Liver (tissue), 9 donors: ENCODE measurements around the gene ADA. TPM values are rescaled to one million over a fixed set of nuclear protein-coding genes. Genes with fewer than 3 reads are reported as not detected.

ENCODE experiments used
- DNase-seq: peaks from one replicate; pipeline ENCODE4 v3.0.0-alpha.2; 2017; ENCODE audit warnings: low spot score
- H3K27ac ChIP-seq, 2 donors: one replicate each; pipeline ENCODE4 v1.7.0; 2013; ENCODE audit warnings: inconsistent platforms in 2 of 2, low read length in 2 of 2, control low read depth in 1 of 2, low read depth in 1 of 2, mild to moderate bottlenecking in 1 of 2
- H3K27me3 ChIP-seq, 4 donors: one replicate each; pipeline versions ENCODE4 v1.6.1 to v1.7.0; 2013; ENCODE audit warnings: low read length in 3 of 4, inconsistent platforms in 1 of 4, mild to moderate bottlenecking in 1 of 4, moderate library complexity in 1 of 4; ENCODE audit not compliant: control insufficient read depth in 4 of 4, insufficient read depth in 4 of 4
- H3K36me3 ChIP-seq, 4 donors: one replicate each; pipeline versions ENCODE4 v1.6.1 to v1.7.0; 2013; ENCODE audit warnings: low read length in 3 of 4, mild to moderate bottlenecking in 3 of 4, low read depth in 1 of 4, moderate library complexity in 1 of 4; ENCODE audit not compliant: control insufficient read depth in 4 of 4, insufficient read depth in 3 of 4
- H3K4me1 ChIP-seq, 4 donors: one replicate each; pipeline versions ENCODE4 v1.6.1 to v1.7.0; 2013; ENCODE audit warnings: low read length in 3 of 4, mild to moderate bottlenecking in 3 of 4, moderate library complexity in 1 of 4; ENCODE audit not compliant: control insufficient read depth in 4 of 4, insufficient read depth in 4 of 4
- H3K4me3 ChIP-seq, 3 donors: one replicate each; pipeline versions ENCODE4 v1.6.1 to v1.7.0; 2013; ENCODE audit warnings: low read length in 3 of 3, control low read depth in 1 of 3, low read depth in 1 of 3, mild to moderate bottlenecking in 1 of 3
- H3K9ac ChIP-seq, 2 donors: one replicate each; pipeline ENCODE4 v1.7.0; 2013; ENCODE audit warnings: low read length in 2 of 2, mild to moderate bottlenecking in 2 of 2, moderate library complexity in 2 of 2, control low read depth in 1 of 2, low read depth in 1 of 2
- H3K9me3 ChIP-seq, 4 donors: one replicate each; pipeline versions ENCODE4 v1.6.1 to v1.7.0; 2013; ENCODE audit warnings: low read length in 3 of 4; ENCODE audit not compliant: control insufficient read depth in 4 of 4
- CTCF ChIP-seq: fragments of 150-350 bp; IDR thresholded peaks from 2 replicates; pipeline ENCODE4 v1.5.1; 2017; ENCODE audit warnings: improper control_type of control experiment, low read depth, low read length; ENCODE audit not compliant: missing input control
- EGR1 ChIP-seq, 2 donors: IDR thresholded peaks; 2 replicates each; pipeline ENCODE4 v1.6.1; 2016 to 2018; ENCODE audit warnings: antibody characterized with exemption in 2 of 2, low read depth in 2 of 2
- GABPA ChIP-seq, 2 donors: IDR thresholded peaks in 1 of 2; conservative IDR thresholded peaks in 1 of 2; 2 replicates each; pipeline ENCODE4 v1.6.1; 2016; ENCODE audit warnings: antibody characterized with exemption in 2 of 2, mild to moderate bottlenecking in 1 of 2, moderate library complexity in 1 of 2
- HNF4G ChIP-seq: IDR thresholded peaks from 2 replicates; pipeline ENCODE4 v1.6.1; 2016; ENCODE audit warnings: antibody characterized with exemption
- JUND ChIP-seq, 2 donors: IDR thresholded peaks; 2 replicates each; pipeline ENCODE4 v1.6.1; 2016; ENCODE audit warnings: antibody characterized with exemption in 2 of 2
- MAX ChIP-seq: IDR thresholded peaks from 2 replicates; pipeline ENCODE4 v1.6.1; 2016; ENCODE audit warnings: antibody characterized with exemption
- NR2F2 ChIP-seq: IDR thresholded peaks from 2 replicates; pipeline ENCODE4 v1.6.1; 2016; ENCODE audit warnings: antibody characterized with exemption
- RAD21 ChIP-seq, 2 donors: IDR thresholded peaks; 2 replicates each; pipeline ENCODE4 v1.6.1; 2016; ENCODE audit warnings: antibody characterized with exemption in 2 of 2, mild to moderate bottlenecking in 2 of 2
- RXRA ChIP-seq, 2 donors: IDR thresholded peaks; 2 replicates each; pipeline ENCODE4 v1.6.1; 2017 to 2018; ENCODE audit warnings: antibody characterized with exemption in 2 of 2, mild to moderate bottlenecking in 1 of 2
- SP1 ChIP-seq: IDR thresholded peaks from 2 replicates; pipeline ENCODE4 v1.6.1; 2018; ENCODE audit warnings: antibody characterized with exemption, mild to moderate bottlenecking
- YY1 ChIP-seq: IDR thresholded peaks from 2 replicates; pipeline ENCODE4 v1.6.1; 2016; ENCODE audit warnings: antibody characterized with exemption, mild to moderate bottlenecking
- WGBS: extraction: QIAGEN DNeasy Blood & Tissue Kit; methylation state at CpG from one replicate; pipeline ENCODE4 v1.1.7; 2013; 5-methylcytosine and 5-hydroxymethylcytosine counted together
- polyA plus RNA-seq, 2 donors: library from polyadenylated mRNA; stranded (reverse) in 1 of 2; unstranded in 1 of 2; fragments of 200-250 nt in 1 of 2; fragments of >200 nt in 1 of 2; fragmentation: Nextera tagmentation in 1 of 2; extraction: Ambion mirVana in 1 of 2; gene quantifications; one replicate each; pipeline versions ENCODE4 v1.2.1 to v1.2.3, GENCODE V29; 2013 to 2015
- total RNA-seq, 2 donors: library from RNA; depleted of rRNA; stranded (reverse); fragments of >200 nt; gene quantifications; one replicate each; pipeline ENCODE4 v1.2.3, GENCODE V29; 2014
- TF ChIP-seq, protein P1 (sequence below): IDR thresholded peaks from 2 replicates; pipeline ENCODE4 v1.6.1; 2016; ENCODE audit warnings: antibody characterized with exemption, mild to moderate bottlenecking
- TF ChIP-seq, protein P2 (sequence below): IDR thresholded peaks from 2 replicates; pipeline ENCODE4 v1.6.1; 2016; ENCODE audit warnings: antibody characterized with exemption
- TF ChIP-seq, protein P3 (sequence below): IDR thresholded peaks from 2 replicates; pipeline ENCODE4 v1.6.1; 2016; ENCODE audit warnings: antibody characterized with exemption
- donor health status: healthy.
- donor health status: healthy.
- donor health status: healthy.
- donor health status: healthy.
- donor health status: healthy.

ADA gene
- total and polyA plus RNA-seq, 4 donors, result 2.9 to 7.7 (median 3.0) TPM

DNA sequence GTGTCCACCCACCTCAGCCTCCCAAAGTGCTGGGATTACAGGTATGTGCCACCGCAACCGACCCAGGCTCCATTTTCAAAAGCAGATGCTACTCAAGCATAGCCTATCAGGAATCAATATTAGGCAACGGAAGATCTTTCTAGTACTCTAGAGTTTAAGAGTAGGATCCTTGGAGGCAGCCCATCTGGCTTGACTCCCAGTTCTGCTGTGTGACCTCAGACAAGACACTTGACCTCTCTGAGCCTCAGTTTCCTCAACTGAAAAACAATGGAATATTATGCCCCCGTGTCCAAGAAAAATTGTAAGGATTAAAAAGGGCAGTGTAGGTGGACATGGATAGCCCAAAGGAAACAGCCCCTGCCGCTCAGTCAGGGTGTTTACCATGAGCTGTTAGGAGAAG is 14.5 kb downstream of the ADA start:
- TF ChIP-seq CTCF (no peak), YY1 (no peak), RXRA (IDR thresholded peaks at IDR 0.05) (no peak), NR2F2 (no peak), EGR1 (IDR thresholded peaks at IDR 0.05; ENCODE audit: low read depth in 2 of 2) (no peak)
- TF ChIP-seq, protein P1, sequence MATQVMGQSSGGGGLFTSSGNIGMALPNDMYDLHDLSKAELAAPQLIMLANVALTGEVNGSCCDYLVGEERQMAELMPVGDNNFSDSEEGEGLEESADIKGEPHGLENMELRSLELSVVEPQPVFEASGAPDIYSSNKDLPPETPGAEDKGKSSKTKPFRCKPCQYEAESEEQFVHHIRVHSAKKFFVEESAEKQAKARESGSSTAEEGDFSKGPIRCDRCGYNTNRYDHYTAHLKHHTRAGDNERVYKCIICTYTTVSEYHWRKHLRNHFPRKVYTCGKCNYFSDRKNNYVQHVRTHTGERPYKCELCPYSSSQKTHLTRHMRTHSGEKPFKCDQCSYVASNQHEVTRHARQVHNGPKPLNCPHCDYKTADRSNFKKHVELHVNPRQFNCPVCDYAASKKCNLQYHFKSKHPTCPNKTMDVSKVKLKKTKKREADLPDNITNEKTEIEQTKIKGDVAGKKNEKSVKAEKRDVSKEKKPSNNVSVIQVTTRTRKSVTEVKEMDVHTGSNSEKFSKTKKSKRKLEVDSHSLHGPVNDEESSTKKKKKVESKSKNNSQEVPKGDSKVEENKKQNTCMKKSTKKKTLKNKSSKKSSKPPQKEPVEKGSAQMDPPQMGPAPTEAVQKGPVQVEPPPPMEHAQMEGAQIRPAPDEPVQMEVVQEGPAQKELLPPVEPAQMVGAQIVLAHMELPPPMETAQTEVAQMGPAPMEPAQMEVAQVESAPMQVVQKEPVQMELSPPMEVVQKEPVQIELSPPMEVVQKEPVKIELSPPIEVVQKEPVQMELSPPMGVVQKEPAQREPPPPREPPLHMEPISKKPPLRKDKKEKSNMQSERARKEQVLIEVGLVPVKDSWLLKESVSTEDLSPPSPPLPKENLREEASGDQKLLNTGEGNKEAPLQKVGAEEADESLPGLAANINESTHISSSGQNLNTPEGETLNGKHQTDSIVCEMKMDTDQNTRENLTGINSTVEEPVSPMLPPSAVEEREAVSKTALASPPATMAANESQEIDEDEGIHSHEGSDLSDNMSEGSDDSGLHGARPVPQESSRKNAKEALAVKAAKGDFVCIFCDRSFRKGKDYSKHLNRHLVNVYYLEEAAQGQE, result no peak
- no peak overlapping the region for H3K9ac ChIP-seq
- WGBS, result 95% methylated on average over 5 of the region's 5 CpGs
- no peaks in the 10 kb centered on the region for H3K27me3 ChIP-seq
- H3K36me3 ChIP-seq, result peaks cover 0 to 2% (median 0%) of the 10 kb centered on the region in 4 donors
- DNase-seq, result no peak
- no peak overlapping the region for H3K4me3 ChIP-seq
- no peaks in the 10 kb centered on the region for H3K9me3 ChIP-seq
- peaks cover 0 to 2% (median under 1%) of the 10 kb centered on the region in 4 donors for H3K4me1 ChIP-seq
- no peak overlapping the region for H3K27ac ChIP-seq

- Histone ChIP-seq H3K9ac (no peak overlapping the region), H3K36me3 (peaks cover 0 to 2% (median 0%) of the 10 kb centered on the region in 4 donors), H3K27me3 (no peaks in the 10 kb centered on the region), H3K4me3 (no peak overlapping the region), H3K4me1 (no peaks in the 10 kb centered on the region), H3K27ac (no peak overlapping the region), H3K9me3 (no peaks in the 10 kb centered on the region)
- TF ChIP-seq HNF4G, result no peak
- TF ChIP-seq SP1, result no peak
- no peak for TF ChIP-seq GABPA (IDR thresholded peaks at IDR 0.05 in 1 of 2, conservative IDR thresholded peaks at IDR 0.05 in 1 of 2)
- TF ChIP-seq EGR1 (IDR thresholded peaks at IDR 0.05; ENCODE audit: low read depth in 2 of 2), result no peak
- TF ChIP-seq NR2F2, result no peak
- TF ChIP-seq, protein P2, sequence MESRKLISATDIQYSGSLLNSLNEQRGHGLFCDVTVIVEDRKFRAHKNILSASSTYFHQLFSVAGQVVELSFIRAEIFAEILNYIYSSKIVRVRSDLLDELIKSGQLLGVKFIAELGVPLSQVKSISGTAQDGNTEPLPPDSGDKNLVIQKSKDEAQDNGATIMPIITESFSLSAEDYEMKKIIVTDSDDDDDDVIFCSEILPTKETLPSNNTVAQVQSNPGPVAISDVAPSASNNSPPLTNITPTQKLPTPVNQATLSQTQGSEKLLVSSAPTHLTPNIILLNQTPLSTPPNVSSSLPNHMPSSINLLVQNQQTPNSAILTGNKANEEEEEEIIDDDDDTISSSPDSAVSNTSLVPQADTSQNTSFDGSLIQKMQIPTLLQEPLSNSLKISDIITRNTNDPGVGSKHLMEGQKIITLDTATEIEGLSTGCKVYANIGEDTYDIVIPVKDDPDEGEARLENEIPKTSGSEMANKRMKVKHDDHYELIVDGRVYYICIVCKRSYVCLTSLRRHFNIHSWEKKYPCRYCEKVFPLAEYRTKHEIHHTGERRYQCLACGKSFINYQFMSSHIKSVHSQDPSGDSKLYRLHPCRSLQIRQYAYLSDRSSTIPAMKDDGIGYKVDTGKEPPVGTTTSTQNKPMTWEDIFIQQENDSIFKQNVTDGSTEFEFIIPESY, result no peak
- no peak for TF ChIP-seq MAX
- no peak for TF ChIP-seq RXRA (IDR thresholded peaks at IDR 0.05)
- TF ChIP-seq RAD21 (IDR thresholded peaks at IDR 0.05), result no peak
- TF ChIP-seq, protein P3, sequence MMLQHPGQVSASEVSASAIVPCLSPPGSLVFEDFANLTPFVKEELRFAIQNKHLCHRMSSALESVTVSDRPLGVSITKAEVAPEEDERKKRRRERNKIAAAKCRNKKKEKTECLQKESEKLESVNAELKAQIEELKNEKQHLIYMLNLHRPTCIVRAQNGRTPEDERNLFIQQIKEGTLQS, result no peak
- no peak for TF ChIP-seq JUND (IDR thresholded peaks at IDR 0.05)
- TF ChIP-seq, protein P1, result no peak
- no peak for DNase-seq
- 94% methylated on average over 4 of the region's 4 CpGs for WGBS
Observed at GRCh38 chr20:44635877-44636276, 15.6 kb downstream of the ADA start.
